ENCODE results near the gene NELFCD.

The NELFCD gene

DNA sequence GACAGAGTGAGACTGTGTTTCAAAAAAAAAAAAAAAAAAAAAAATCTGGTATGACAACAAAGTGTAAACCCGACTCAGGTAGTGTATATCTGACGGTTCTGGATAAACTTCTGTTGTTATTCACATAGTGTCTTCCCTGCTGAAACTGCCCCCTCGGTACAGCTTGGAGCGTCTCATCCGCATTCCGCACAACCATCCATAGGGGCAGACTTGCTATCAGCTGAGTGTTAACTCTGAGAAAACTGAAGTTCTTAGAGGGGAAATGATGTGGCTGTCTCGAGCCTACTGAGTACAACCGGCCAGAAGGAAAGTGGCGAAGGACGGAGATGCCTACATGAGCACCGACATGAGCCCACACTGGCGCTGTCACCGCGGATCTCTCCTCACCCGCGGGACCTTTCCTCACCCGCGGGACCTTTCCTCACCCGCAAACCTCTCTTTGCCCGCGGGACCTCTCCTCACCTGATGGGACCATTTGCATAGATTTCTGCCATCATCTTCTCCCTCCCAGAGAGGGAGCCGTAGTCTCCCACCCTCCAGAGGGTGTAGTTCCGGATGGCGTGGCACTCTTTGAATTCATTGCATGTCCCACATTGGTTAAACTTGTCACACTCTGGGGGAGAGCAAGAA, 16.2 kb downstream of the NELFCD start:
- TF ChIP-seq, protein P1, sequence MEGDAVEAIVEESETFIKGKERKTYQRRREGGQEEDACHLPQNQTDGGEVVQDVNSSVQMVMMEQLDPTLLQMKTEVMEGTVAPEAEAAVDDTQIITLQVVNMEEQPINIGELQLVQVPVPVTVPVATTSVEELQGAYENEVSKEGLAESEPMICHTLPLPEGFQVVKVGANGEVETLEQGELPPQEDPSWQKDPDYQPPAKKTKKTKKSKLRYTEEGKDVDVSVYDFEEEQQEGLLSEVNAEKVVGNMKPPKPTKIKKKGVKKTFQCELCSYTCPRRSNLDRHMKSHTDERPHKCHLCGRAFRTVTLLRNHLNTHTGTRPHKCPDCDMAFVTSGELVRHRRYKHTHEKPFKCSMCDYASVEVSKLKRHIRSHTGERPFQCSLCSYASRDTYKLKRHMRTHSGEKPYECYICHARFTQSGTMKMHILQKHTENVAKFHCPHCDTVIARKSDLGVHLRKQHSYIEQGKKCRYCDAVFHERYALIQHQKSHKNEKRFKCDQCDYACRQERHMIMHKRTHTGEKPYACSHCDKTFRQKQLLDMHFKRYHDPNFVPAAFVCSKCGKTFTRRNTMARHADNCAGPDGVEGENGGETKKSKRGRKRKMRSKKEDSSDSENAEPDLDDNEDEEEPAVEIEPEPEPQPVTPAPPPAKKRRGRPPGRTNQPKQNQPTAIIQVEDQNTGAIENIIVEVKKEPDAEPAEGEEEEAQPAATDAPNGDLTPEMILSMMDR (conservative IDR thresholded peaks at IDR 0.05; ENCODE audit: low read depth, low read length), result no peak
- Histone ChIP-seq H4K20me1 (ENCODE audit: insufficient read depth) (no peaks in the 10 kb centered on the region), H3K36me3 (ENCODE audit: insufficient read depth) (peaks cover 9% of the 10 kb centered on the region; the same call in 1 of the 2 replicates)

DNA sequence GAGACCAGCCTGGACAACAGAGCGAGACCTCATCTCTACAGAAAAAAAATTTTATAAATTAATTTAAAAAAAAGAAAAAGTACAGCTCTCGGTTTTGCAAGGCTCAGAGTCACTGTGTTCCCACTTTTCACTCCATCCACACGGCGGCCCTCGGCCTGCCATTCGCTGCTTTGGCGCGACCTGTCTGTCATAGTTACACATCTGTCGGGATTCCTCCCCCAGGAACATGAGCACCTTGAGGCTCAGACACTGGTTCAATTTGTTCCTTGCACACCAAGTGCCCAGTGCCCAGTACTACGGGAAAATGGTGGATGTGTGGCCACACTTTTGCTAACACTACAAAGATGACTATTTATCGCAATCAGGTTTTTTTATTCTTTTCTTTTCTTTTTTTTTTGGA, 17.6 kb downstream of the NELFCD start:
- no peak overlapping the region for H3K4me3 ChIP-seq (IDR thresholded peaks at IDR 0.05; ENCODE audit: insufficient read depth, low read depth, low read length)
- H3K27me3 ChIP-seq (ENCODE audit: insufficient read depth, low read depth), result peaks cover 2% of the 10 kb centered on the region; the same call in 1 of the 2 replicates
- H4K20me1 ChIP-seq (ENCODE audit: insufficient read depth), result no peaks in the 10 kb centered on the region
- no peak overlapping the region for H3K27ac ChIP-seq
- no peak overlapping the region for H3K9ac ChIP-seq
- no peak overlapping the region for H2AFZ ChIP-seq (ENCODE audit: low read depth)
- no peaks in the 10 kb centered on the region for H3K79me2 ChIP-seq (ENCODE audit: insufficient read depth, low read depth)
- TF ChIP-seq, protein P1 (conservative IDR thresholded peaks at IDR 0.05; ENCODE audit: low read depth, low read length), result no peak
- 0 out of 2 replicates have a peak, but pooled peaks cover 4% of the 10 kb centered on the region for H3K36me3 ChIP-seq (ENCODE audit: insufficient read depth)
- peaks cover 18% of the 10 kb centered on the region for H3K4me1 ChIP-seq (ENCODE audit: low read depth, poor library complexity, severe bottlenecking)
- no peak overlapping the region for H3K4me2 ChIP-seq

More for the DNA sequence above, 16.2 kb downstream of the NELFCD start:
- Histone ChIP-seq H2AFZ (ENCODE audit: low read depth) (no peak overlapping the region), H3K4me3 (IDR thresholded peaks at IDR 0.05; ENCODE audit: insufficient read depth, low read depth, low read length) (no peak overlapping the region), H3K9ac (no peak overlapping the region), H3K27me3 (ENCODE audit: insufficient read depth, low read depth) (no peaks in the 10 kb centered on the region), H3K4me1 (ENCODE audit: low read depth, poor library complexity, severe bottlenecking) (peaks cover 32% of the 10 kb centered on the region), H3K4me2 (no peak overlapping the region), H3K79me2 (ENCODE audit: insufficient read depth, low read depth) (no peaks in the 10 kb centered on the region; the same call in 1 of the 2 replicates), H3K27ac (no peak overlapping the region)

DNA sequence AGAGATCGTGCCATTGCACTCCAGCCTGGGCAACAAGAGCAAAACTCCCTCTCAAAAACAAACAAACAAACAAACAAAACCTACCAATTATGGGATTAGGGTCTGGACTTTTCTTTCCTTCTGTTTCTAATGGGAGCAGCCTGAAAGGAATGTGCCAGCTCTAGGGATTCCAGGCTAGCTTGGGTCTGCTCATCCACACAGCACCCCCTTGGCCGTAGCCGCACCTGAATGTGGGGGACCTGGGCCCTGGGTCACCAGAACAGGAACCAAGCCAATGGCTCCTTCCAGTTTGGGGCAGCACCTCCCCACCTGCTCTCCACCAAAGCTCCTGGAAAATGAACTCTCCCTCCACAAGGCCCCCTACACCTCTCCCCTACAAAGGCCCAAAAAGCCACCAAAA, 19.3 kb downstream of the NELFCD start:
- peaks cover 3% of the 10 kb centered on the region; the same call in 1 of the 2 replicates for H3K27me3 ChIP-seq (ENCODE audit: insufficient read depth, low read depth)
- no peak overlapping the region for H3K27ac ChIP-seq
- H2AFZ ChIP-seq (ENCODE audit: low read depth), result no peak overlapping the region
- H3K9ac ChIP-seq, result no peak overlapping the region
- no peak overlapping the region for H3K4me3 ChIP-seq (IDR thresholded peaks at IDR 0.05; ENCODE audit: insufficient read depth, low read depth, low read length)
- no peaks in the 10 kb centered on the region for H3K79me2 ChIP-seq (ENCODE audit: insufficient read depth, low read depth)
- H3K36me3 ChIP-seq (ENCODE audit: insufficient read depth), result 0 out of 2 replicates have a peak, but pooled peaks cover 4% of the 10 kb centered on the region
- H3K4me1 ChIP-seq (ENCODE audit: low read depth, poor library complexity, severe bottlenecking), result peaks cover 18% of the 10 kb centered on the region
- H3K4me2 ChIP-seq, result no peak overlapping the region
- H4K20me1 ChIP-seq (ENCODE audit: insufficient read depth), result no peaks in the 10 kb centered on the region
- TF ChIP-seq, protein P1 (conservative IDR thresholded peaks at IDR 0.05; ENCODE audit: low read depth, low read length), result no peak

DNA sequence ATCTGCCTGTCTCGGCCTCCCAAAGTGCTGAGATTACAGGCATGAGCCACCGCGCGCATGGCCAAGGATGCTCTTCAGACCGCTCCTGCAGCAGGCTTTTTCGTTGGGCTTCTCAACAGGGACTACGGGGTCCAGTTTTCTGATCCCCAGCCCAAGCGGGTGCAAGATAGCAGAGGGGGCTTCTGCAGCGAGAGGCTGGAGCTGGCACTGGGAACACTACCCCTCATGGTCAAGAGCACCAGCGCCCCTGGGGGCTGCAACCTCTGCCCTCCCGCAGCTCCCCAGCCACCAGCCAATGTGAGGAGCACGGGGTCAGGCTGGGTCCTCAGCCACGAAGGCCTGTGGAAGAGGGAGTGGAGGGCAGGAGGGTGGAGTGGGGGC, 20.0 kb downstream of the NELFCD start:
- no peaks in the 10 kb centered on the region for H3K79me2 ChIP-seq (ENCODE audit: insufficient read depth, low read depth)
- peaks cover 23% of the 10 kb centered on the region for H3K4me1 ChIP-seq (ENCODE audit: low read depth, poor library complexity, severe bottlenecking)
- H4K20me1 ChIP-seq (ENCODE audit: insufficient read depth), result no peaks in the 10 kb centered on the region
- no peak overlapping the region for H3K4me3 ChIP-seq (IDR thresholded peaks at IDR 0.05; ENCODE audit: insufficient read depth, low read depth, low read length)
- H3K27me3 ChIP-seq (ENCODE audit: insufficient read depth, low read depth), result peaks cover 5% of the 10 kb centered on the region; the same call in 1 of the 2 replicates
- no peak overlapping the region for H3K4me2 ChIP-seq
- 0 out of 2 replicates have a peak, but pooled peaks cover under 1% of the 10 kb centered on the region for H3K36me3 ChIP-seq (ENCODE audit: insufficient read depth)
- TF ChIP-seq, protein P1 (conservative IDR thresholded peaks at IDR 0.05; ENCODE audit: low read depth, low read length), result no peak
- H2AFZ ChIP-seq (ENCODE audit: low read depth), result no peak overlapping the region
- H3K27ac ChIP-seq, result no peak overlapping the region
- H3K9ac ChIP-seq, result no peak overlapping the region

Data from KMS-11 (cell line).